ENCODE data around the gene XIST.

Gene XIST

DNA sequence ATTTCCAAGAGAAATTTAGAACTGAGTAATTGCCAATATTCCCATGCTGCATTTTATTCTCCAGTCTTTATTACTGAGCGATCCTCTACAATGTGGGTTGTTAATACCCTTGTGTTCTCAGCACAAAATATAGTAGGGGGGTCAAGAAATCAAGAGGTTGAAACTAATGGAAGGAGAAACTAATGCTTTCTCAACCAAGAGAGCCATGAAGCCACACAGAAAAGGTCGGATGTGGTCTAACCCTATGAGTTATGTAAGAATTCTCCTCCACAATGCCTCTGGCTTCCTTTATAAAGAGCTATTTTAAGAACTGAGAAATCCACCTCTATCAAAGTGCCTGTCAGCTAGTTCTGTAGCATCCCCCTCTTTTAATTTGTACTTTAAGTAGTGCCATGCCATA, 21.0 kb downstream of the XIST start:
- H3K4me3 ChIP-seq (replicated peaks in 1 of 2; ENCODE audit: low read depth in 2 of 2, low read length in 2 of 2): no peak overlapping the region
- TF ChIP-seq CTCF (IDR thresholded peaks at IDR 0.05; ENCODE audit: low read depth, low read length): no peak

DNA sequence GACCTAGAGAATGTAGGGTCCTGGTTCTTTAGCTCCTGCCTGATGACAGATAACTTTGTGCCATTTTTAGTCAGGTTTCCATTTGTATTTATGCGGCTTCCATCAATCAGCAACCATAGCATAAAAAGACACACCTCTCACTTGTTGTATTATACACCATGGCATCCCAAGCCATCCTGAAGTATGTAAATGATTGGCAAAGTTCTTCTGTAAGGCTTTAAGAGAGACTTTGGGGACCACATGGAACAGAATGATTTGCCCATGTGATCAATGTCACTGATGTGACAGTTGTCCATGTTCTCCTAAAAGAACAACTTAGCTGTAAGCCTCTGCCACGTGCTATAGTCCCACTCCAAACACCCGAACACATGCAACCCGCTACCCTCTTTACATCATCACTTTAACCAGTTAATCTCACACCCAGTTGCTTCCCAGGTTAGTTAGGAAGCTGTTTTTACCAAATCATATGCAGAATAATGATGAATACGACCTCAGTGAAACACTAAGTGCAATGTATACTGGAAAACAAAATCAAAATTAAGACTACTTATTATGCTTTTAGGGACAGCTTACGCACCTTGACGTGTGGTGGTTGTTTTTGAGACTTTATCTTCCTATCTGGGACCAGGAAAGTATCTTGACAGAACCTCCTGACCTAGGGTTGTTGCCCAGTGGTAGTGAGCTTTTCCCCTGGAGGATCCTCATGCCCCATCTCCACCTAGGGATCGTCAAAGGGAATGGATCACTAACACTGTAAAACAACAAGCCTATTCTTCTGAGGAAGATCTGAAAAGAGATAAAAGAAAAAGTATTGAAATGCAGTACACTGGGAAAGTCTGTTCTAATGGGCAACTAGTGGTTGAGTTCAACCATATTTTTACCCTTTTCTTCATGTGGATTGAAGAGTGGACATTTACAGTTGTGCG, 21.8 kb downstream of the XIST start:
- no peak overlapping the region for H3K4me3 ChIP-seq (replicated peaks in 1 of 2; ENCODE audit: low read depth in 2 of 2, low read length in 2 of 2)
- TF ChIP-seq CTCF (IDR thresholded peaks at IDR 0.05; ENCODE audit: low read depth, low read length): no peak
- DNase-seq (ENCODE audit: low read depth in 2 of 2): no peak

More for the DNA sequence above, 21.0 kb downstream of the XIST start:
- no peak for DNase-seq (ENCODE audit: low read depth in 2 of 2)

DNA sequence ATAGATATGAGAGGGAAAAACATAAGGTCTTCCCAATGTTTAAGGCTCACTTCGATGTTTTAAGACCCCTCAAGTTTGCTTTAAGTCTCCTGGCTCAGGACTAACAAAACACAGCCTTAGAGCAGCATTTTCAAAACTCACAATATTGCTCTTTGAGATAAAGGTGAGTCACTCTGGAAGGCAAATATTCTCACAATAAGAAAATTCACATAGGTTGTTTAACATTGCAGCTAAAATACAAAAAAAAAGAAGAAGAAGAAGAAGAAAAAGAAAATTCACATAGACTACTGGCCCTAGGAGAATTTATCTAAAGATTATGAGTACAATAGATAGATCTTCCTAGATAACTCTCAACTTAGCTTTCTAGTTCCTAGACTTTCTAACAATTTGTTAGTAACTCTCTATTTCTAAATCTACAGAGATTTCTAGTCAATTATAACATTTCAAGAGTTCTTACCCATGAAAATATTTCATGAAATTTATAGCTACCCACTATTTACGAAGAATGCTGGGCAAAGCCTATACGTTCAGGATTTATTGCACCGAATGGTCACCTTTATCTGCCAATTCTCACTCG, 22.5 kb downstream of the XIST start:
- DNase-seq (ENCODE audit: low read depth in 2 of 2): no peak
- no peak for TF ChIP-seq CTCF (IDR thresholded peaks at IDR 0.05; ENCODE audit: low read depth, low read length)
- H3K4me3 ChIP-seq (replicated peaks in 1 of 2; ENCODE audit: low read depth in 2 of 2, low read length in 2 of 2): no peak overlapping the region

- no peak for TF ChIP-seq CTCF (IDR thresholded peaks at IDR 0.05; ENCODE audit: low read depth, low read length)
- no peak overlapping the region for H3K4me3 ChIP-seq (replicated peaks in 1 of 2; ENCODE audit: low read depth in 2 of 2, low read length in 2 of 2)
- DNase-seq (ENCODE audit: low read depth in 2 of 2): no peak
These were observed 24.3 kb downstream of the XIST start for GRCh38 chrX:73828080-73828720.

- no peak overlapping the region for H3K4me3 ChIP-seq (replicated peaks in 1 of 2; ENCODE audit: low read depth in 2 of 2, low read length in 2 of 2)
- TF ChIP-seq CTCF (IDR thresholded peaks at IDR 0.05; ENCODE audit: low read depth, low read length): no peak
- no peak for DNase-seq (ENCODE audit: low read depth in 2 of 2)
These were observed 25.1 kb downstream of the XIST start for GRCh38 chrX:73827406-73827805.

- H3K4me3 ChIP-seq (replicated peaks in 1 of 2; ENCODE audit: low read depth in 2 of 2, low read length in 2 of 2): no peak overlapping the region
- DNase-seq (ENCODE audit: low read depth in 2 of 2): no peak
- TF ChIP-seq CTCF (IDR thresholded peaks at IDR 0.05; ENCODE audit: low read depth, low read length): no peak
These were observed 25.5 kb downstream of the XIST start for GRCh38 chrX:73826996-73827395.
